Stimulated activated CD8-positive, alpha-beta memory T cell treated with anti-CD3 and anti-CD28 coated beads, Interleukin-4, amount 100 ng/mL, for 48 hours (primary cell): ENCODE results near the gene PSMG3.
A peak's percentile ranks its signal among the peaks of the same experiment; 100 is the strongest.

Experiments
- DNase-seq: peaks from one replicate; pipeline ENCODE4 v3.0.0-alpha.2; 2020

Gene PSMG3

GRCh38 chr7:1578513-1578912 is 8.7 kb upstream of the PSMG3 start:
- DNase-seq = no peak

GRCh38 chr7:1576521-1577253 is 6.9 kb upstream of the PSMG3 start:
- no peak for DNase-seq

GRCh38 chr7:1575809-1576208 is 6.0 kb upstream of the PSMG3 start:
- DNase-seq = no peak

- DNase-seq = no peak
Observed at GRCh38 chr7:1572111-1572822, 2.4 kb upstream of the PSMG3 start.

- DNase-seq = no peak
Observed at GRCh38 chr7:1569440-1569832, 396 bp downstream of the PSMG3 start.

GRCh38 chr7:1569016-1569415 is 816 bp downstream of the PSMG3 start:
- DNase-seq = peak; percentile 61

GRCh38 chr7:1567896-1568510 is 1.8 kb downstream of the PSMG3 start:
- no peak for DNase-seq

GRCh38 chr7:1567049-1567771 is 2.6 kb downstream of the PSMG3 start:
- no peak for DNase-seq

GRCh38 chr7:1566687-1567048 is 3.2 kb downstream of the PSMG3 start:
- no peak for DNase-seq

GRCh38 chr7:1564603-1565022 is 5.2 kb downstream of the PSMG3 start:
- no peak for DNase-seq

GRCh38 chr7:1563981-1564602 is 5.7 kb downstream of the PSMG3 start:
- no peak for DNase-seq

- no peak for DNase-seq
Observed at GRCh38 chr7:1562597-1563051, 7.2 kb downstream of the PSMG3 start.

- DNase-seq = no peak
Observed at GRCh38 chr7:1562116-1562515, 7.7 kb downstream of the PSMG3 start.

GRCh38 chr7:1561036-1561940 is 8.5 kb downstream of the PSMG3 start:
- no peak for DNase-seq

- no peak for DNase-seq
Observed at GRCh38 chr7:1560620-1561031, 9.2 kb downstream of the PSMG3 start.

- DNase-seq = no peak
Observed at GRCh38 chr7:1559626-1560590, 9.9 kb downstream of the PSMG3 start.

GRCh38 chr7:1558841-1559625 is 10.8 kb downstream of the PSMG3 start:
- no peak for DNase-seq

- DNase-seq = no peak
Observed at GRCh38 chr7:1558181-1558811, 11.5 kb downstream of the PSMG3 start.

- no peak for DNase-seq
Observed at GRCh38 chr7:1557771-1558170, 12.1 kb downstream of the PSMG3 start.
